ENCODE data around the gene DUSP22.

The DUSP22 gene

DNA sequence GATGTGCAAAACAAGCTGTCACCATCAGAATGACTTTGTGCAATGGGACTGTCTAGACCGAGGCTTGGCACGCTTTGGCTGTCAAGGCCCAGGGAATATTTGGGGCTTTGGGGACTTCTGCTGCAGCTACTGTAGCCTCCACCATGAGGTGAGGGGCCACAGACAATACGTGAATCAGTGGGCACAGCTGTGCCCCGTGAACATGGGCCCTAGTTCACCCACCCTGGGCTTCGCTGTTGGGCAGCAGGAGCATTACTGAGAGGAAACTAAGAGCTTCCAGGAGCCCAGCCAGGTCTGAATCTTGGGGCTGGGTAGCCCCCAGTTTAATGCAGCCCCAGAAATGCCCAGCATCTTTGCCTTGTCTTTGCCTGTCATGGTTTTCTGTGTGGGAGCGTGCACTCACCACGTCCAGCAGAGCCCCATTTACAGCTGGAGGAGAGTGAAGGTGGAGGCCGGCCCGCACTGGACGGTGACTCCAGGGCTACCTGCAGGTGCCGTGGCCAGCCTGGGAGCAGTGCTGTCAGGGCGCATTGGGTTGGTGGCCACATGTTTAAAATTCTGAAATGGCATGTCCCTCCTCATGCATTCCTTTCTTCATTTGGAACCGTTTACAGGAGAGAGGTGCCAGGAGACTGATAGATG, 34.7 kb downstream of the DUSP22 start:
- DNase-seq, result no peak

DNA sequence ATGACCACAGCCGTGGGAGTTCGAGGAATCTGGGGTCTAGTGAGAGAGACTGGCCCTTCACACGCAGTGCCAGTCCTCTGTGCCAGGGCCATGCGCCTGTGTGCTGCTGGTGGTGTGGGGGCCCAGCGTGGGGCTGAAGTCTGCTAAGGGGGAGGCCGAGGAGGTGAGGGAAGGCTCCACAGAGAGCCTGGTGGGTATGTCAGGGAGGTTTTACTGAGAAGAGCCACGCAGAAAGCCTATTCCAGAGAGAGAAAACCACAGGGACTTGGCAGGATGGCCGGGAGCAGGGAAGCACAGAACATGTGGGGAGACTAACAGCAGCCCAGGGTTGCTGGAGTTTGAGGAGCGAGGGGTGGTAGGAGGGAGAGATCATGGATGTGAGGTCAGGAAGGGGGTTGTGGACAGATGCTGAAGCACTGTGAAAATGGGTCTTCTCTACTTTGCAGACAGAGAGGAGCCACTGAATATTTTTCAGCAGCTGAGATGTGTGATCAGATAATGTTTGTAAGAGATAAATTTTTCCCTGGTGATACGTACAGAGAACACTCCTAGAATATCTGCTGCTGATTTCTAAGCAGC, 35.3 kb downstream of the DUSP22 start:
- DNase-seq, result no peak

DNA sequence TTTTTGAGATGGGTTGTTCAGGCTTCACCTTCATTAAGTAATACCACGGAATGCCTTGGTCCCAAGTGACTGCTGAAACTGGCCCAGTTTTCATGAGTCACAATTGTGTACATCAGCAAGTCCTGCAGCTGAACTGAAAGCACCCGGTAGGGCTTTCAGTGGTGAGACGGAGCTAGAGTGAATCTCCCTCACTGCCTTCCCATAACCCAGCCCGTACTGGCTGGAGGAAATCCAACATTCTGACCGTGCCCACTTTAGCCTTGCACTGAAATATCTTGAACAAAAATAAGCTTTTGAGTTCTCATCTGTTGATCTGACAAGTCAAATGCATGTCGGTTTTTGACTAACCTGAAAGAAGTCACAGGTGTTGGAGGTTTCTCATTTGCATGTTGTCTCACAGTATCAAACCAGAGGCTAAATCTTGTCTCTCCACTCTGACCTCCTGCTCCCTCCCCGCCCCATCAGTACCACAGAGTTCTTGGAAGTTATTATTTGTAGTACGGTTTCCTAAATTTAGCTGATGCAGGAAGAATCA, 35.9 kb downstream of the DUSP22 start:
- DNase-seq, result no peak

DNA sequence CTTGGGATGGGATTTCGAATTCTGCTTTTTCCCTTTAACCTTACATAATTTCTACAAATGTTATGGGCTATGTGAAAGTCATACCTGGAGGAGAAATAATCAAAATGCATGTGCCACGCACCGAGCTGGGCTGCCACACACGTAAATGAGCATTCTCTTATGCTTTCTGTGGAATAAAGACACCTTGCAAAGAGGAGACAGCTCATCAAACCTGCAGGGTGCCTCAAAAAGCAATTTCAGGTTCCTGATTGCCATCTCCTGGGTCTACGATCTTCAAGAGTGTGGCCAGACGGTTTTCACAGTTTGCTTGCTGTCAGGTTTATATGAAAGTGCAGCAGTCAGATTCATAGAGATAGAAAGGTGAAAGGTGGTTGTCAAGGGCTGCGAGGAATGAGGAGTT, 36.6 kb downstream of the DUSP22 start:
- DNase-seq, result no peak

DNA sequence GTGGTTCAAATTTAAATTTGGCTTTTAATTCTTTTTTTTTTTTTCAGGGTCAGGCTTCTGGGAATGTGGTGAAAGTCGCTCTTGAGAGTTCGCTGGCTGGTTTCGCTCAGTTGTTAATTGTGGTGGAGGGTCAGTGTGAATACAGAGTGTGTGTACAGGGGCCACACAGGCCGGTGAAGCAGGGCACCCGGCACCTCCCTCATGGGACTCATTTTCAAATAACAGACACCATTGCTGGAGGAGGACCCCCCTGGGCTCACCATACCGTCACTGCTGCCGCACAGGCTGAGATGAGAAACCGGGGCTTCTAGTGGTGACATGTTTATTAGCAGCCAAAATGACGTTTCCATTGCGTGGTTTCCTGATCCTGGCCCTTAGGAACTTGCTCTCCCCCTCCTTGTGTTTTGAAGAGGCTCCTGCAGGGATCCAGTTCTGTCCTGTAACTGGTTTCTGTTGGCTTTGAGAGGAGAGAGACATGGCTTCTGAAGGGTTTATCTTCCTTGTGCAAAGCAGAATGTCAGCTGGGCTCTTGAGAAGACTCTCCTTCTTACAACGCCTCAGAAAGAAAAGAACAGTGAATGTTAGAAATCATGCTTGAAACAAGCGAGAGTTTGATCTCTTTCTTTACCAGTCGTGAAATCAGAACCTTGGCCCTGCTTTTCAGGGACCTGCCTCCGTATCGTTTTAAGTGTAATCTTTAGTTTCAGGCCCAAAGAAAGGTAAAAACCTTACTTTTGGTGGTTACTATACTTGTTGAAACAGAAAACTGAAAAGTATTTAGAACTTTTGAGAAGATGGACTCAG, 37.8 kb downstream of the DUSP22 start:
- no peak for DNase-seq

DNA sequence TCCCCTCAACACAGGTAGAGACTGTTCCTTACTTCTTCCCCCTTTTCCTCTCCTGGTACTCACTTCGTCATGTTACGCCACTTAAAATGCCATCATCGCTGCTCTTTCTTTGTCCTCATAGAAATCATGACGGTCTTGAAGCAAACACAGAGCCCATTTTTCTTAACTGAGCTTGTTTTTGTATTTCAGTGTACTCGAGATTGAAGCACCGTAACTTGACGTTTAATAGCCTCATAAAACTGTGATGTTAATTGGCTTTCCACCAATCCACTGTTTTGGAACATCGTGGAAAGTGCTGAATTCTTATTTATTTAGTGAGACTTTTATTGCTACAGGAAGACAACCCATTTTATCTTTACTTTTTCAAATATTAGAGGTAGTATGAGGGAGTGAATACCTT, 38.7 kb downstream of the DUSP22 start:
- no peak for DNase-seq

DNA sequence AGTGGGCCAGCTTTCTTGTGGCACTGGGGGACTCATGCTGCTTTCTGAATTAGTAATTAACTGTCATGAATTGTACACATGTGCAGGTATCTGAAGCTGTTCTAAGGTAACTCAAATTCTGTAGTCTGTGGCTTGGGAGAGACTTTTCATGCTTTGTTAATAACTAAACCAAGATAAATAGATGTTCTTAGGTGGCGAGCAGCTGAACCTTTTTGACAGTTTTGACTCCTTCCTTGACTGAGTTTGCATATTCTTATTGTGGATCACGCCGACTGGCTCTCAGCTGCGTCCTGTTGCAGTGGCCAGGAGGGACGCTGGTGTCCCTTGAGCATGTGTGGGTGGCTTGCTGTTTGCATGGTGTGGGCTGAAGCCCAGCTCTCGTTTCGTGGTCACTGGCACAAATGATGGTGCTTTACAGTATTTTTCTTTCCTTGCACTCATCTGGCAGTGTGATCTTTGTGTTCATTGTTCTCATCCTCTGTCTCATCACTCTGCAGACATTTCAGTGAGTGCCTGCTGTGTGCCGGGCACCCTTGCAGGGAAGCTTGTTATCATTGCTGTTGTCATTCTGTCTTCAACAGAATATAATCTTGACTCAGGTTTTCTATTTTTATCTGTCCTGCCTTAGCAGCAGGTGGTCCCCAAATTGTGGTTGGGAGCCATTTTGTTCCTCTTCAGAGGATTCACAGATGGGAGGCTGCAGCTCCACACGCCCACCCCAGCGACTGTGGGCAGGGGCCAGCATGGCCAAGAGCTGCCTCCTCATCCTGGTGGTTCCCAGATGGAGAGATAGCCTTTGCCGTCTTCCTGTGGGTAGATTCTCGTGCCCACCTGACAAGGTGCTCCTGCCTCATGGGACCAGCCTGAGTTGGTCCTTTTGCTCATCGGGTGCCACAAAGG, 39.6 kb downstream of the DUSP22 start:
- no peak for DNase-seq

DNA sequence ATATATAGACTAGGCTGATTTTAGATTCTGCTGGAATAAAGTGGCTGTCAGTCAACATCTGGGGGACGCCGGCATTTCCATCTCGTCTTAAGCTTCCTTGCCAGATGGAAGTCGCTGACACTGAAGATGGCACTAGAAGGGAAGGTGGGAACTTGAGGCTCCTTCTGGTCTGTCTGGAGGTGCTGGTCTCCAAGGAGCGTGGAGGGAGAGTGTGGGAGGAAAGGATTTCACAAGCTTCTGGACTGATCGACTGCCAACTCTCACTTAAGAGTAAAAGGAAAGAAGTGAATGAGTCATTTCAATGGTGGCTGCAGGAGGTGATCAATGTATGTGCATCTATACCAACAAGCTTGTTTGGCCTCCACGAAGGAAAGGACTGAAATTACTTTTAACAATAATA, 40.4 kb downstream of the DUSP22 start:
- DNase-seq, result no peak

DNA sequence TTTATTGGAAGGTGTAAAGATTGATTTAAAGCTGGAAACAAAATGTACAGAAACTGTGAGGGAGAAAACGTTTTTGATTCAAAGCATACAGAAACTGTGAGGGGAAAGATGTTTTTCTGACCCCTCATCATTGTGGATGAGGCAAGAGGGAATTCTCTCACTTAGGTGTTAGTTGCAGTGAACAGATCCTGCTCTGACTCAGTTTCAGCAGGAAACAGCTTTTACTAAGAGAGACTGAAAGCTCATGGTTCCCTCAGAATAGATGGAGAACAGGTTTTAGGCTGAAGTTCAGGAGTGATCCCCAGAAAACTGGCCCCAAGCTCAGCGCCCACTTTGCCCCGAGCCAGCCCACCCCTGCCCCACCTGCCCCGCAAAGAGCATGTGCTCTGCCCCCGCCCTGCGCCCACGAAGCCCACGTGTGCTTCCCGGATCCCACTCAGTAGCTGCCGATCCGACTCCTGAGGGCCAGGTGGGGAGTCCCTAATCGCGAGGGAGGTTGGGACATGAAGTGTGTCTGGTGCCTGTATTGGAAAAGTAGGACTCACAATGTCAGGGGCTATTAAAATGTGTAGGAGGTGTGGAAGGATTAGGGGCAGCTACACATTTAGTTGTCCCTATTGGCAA, 41.2 kb downstream of the DUSP22 start:
- DNase-seq, result no peak

DNA sequence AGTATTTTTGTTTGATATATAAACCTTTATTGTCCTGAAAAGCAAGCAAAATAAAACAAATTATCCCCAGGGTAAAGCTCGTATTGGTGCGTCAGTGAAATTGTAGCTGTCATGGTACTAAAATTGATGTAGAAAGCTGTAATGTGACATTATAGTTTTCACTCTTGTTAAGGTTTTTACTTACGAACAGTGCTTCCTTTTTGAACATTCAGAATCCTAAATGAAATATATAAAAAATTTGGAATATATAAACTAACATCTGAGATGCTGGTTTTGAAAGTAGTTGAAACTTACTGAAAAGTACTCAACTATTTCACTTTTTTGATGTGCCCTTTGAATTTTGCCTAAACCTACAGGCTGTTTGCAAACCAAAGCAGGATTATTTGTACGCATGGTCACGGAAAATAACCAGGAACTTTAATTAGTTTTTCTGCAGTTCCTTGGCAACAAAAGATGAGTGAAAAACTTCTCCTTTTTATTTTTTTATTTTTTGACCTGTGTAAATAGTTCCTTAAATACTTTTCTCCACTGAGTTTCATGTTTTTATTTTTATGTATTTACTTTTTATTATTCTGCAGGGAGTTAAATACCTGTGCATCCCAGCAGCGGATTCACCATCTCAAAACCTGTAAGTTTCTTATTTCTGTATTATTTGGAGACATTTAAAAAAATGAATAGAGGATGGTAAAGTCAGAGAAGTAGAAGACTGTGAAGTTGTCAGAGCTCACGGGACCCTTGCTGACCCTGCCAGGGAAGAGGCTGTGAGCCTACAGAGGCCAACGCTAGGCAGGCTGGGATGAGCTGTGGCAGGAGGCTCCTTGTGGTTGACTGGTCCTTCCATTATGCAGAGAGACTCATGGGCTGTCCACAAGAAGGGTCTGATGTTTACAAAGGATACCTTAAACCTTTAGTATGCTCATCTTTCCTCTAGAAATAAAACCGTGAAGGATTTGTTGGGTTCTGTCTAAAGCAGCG, 42.5 kb downstream of the DUSP22 start:
- DNase-seq, result no peak

DNA sequence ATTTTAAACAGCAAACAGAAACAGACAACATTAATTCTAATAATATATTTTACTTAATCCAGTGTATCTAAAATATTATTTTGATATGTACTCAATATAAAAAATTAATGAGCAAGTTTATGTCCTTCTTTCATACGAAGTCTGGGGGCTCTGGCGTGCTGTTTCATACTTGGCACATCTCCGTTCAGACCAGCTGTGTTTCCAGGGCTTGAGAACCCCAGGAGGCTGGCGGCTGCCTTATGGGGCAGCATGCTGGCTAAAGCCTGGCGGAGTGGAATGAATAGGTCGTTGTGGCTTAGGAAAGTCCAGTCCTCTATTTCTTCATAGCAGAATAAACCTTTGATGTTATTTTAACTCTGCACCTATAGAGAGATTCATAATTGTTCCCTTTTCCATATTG, 43.3 kb downstream of the DUSP22 start:
- no peak for DNase-seq

DNA sequence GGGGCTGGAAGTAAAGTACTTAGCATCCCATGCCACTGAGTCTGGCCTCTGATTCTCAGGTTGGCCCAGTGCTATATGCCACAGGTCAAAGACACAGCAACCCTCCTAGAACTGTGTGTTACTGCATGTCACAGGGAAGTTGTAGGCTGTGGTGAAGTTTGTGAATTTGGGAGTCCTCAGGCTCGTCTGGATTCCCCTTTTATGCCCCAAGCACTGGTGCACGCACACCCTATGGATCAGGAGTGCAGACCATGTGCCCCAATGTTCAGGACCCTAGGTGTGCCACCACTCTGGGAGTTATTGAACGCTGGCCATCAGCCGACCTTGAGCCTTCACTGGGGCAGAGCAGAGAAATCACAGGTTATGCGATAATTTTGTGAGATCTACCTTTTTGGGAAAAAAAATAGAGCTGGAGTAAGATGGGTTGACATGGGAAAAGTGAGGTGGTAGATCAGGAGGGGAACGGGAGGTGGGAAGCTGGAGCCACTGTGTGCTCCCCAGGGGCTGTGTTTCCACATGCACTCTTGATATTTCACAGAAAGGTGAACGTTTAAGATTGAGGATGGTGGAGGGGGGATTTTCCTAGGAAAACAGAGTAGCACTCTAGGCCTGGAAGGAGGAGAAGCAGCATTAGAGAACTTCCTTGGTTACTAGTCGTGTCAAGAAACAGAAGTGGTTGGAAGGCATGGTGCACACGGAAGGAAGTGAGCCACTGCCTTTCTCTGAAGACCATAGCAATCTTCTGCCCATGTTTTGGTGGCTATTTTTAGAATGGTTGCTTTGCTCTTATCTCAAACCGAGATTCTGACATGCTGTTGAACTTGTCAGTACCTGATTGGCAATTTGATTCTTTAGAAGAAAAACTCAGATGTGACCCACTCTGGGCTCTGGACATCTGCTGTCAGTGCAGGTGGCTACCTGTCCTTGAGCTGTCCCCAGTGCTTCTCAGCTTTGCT, 44.1 kb downstream of the DUSP22 start:
- no peak for DNase-seq

DNA sequence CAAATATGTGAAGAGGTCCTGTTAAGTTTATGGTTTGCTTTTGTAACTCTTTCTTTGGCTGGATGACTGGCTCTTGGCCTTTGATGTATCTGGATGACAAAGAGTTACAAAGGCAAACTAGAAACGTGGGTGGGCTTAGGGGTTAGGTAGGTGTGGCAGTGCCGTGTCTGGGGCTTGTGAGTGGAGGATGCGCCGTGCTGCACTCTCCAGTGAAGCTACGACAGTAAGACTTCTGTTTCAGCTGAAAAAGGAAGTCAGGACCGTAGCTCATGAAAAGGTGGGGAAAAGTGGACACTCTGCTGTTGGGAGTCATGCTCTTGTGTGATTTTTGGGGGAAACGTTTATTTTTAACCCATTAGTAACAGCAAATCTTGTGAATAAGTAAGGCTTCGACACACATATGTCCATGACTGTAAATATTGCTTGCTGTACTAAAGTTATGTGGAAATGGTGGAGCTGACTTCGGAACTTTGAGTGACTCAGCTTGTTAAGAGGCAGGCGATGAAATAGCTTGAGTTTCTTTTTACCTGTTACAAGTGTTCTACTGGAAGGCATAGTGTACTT, 45.6 kb downstream of the DUSP22 start:
- DNase-seq, result no peak

DNA sequence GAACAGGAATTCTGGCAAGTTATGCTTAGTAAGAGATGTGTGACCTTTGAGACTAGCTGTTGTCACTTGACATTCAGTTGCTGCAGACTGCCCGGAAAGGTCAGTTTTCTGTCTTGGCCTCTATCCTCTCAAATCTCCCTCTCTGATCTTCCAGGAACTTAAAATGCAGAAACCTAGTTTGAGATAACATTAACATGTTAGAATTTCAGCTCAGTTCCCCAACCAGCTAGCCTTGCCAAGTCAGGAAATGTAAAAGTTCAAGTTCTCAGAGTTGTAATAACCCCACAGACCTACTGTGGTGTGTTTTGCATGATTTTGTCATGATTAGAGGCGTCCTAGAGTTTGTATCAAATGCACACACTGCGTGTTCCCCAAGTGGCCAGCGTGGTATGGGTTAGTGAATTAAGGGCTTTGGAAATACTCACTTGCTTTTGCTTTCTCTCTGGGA, 46.6 kb downstream of the DUSP22 start:
- DNase-seq, result no peak

DNA sequence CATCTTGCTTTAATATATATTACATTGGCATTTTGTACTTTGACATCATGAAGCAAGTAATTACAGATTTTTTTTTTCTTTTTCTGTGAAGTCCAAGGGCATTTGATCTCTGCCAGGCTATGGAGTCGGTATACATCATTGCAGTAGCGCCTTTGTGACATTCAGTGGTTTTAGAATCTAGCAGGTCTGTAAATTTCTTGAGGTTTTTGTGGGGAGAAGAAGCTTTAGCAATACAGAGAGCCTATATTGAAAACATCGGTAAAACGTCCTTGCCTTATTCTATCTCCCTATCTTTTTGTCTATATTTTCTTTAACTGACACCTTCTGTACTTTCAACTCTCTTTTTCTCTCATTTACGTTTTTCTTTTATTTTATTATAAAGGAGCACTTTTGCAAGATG, 47.2 kb downstream of the DUSP22 start:
- DNase-seq, result no peak

DNA sequence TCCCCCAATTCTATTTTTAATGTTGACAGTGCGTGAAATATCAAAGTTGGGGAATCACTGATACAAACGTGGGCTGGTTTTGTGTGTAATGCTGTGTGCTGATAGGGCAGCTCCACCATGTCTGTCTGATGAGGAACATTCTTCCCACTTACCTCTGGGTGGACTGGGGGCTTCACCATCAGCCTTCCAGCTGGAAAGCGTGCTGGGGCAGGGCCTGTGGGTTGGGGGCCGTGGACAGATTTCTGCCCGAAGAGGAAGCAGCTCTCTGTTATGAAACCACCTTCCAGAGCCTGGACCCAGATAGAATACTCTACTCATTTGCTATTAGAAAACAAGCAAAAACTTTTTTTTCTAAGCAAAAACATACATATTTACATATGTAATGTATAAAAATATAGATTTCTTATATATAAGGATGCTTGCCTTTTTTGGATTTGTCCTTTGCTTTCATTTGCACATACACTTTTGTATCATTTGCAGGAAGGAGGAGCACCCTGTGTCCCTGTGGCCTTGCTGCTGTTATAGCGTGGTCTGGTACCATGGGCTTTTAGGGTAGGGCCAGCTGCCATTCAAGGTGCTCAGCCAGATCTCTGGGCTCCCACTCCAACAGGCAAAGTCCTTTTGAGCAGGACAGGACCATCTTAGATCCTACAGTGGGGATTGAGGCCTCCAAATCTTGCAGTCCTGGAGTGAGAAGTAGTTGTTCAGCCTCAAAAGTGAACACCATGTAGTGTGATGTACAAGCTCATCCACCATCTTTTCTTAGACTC, 48.1 kb downstream of the DUSP22 start:
- DNase-seq, result no peak

DNA sequence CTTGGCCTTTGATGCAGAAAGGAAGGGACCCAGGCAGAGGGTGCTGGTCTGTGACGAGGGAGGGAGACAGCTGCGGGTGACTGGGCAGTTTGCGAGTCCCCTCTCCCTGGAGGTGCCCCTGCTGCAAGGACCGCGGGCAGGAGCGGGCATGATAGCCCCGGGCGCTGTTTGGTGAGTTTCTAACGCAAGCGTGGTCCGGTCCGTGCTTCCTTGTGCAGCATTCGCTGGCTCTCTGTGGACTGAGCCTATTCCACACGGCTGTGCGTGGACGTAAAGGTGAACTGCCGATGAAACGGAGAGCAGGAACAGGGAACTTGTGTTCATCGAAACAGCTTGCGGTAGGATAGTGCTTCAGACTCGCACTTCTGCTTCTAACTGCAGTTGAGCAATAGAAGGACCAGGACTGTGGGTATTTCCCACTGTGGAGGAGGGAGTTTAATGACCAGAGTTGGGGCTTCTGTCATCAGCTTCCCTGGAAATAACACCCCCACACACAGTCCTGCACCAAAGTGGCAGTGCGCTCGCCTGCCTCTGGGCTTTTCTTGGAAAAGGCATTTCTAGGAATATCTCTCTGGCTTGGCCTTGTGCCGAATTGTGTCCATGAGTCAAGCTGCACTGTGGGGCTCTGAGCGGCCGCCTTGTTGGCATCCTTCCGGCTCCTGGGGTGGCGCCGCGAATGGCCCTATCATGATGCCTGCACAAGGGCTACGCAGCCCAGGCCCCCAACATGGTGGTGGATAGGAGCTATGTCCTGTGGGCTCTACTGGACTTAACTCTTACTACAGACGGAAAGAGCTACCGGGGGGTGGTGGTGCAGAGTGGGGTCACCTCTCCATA, 48.9 kb downstream of the DUSP22 start:
- DNase-seq, result no peak

Data from GF-D8 (cell line).